ENCODE results near the gene DHX35.

DNA sequence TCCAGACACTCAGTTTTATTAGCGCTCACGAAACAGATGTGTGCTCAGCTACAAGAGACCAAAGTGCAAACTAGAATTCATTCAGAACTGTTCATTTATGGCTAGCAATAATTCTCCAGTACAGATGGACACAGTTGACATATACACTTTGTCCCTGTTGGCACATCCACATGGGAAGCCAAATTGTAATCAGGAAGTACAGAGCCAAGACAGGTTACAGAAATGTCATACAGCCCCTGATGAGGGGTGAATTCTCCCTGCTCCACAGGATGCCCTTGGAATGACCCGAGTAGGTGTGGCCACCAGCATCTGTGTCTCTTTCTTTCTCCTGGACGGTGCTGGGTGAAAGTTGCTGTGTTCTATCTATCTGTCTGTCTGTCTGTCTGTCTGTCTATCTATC, 7.6 kb downstream of the DHX35 start:
- TF ChIP-seq, protein P1, sequence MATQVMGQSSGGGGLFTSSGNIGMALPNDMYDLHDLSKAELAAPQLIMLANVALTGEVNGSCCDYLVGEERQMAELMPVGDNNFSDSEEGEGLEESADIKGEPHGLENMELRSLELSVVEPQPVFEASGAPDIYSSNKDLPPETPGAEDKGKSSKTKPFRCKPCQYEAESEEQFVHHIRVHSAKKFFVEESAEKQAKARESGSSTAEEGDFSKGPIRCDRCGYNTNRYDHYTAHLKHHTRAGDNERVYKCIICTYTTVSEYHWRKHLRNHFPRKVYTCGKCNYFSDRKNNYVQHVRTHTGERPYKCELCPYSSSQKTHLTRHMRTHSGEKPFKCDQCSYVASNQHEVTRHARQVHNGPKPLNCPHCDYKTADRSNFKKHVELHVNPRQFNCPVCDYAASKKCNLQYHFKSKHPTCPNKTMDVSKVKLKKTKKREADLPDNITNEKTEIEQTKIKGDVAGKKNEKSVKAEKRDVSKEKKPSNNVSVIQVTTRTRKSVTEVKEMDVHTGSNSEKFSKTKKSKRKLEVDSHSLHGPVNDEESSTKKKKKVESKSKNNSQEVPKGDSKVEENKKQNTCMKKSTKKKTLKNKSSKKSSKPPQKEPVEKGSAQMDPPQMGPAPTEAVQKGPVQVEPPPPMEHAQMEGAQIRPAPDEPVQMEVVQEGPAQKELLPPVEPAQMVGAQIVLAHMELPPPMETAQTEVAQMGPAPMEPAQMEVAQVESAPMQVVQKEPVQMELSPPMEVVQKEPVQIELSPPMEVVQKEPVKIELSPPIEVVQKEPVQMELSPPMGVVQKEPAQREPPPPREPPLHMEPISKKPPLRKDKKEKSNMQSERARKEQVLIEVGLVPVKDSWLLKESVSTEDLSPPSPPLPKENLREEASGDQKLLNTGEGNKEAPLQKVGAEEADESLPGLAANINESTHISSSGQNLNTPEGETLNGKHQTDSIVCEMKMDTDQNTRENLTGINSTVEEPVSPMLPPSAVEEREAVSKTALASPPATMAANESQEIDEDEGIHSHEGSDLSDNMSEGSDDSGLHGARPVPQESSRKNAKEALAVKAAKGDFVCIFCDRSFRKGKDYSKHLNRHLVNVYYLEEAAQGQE (IDR thresholded peaks at IDR 0.05; ENCODE audit: borderline replicate concordance) = no peak
- TF ChIP-seq RAD21 (conservative IDR thresholded peaks at IDR 0.05) = no peak
- TF ChIP-seq, protein P2, sequence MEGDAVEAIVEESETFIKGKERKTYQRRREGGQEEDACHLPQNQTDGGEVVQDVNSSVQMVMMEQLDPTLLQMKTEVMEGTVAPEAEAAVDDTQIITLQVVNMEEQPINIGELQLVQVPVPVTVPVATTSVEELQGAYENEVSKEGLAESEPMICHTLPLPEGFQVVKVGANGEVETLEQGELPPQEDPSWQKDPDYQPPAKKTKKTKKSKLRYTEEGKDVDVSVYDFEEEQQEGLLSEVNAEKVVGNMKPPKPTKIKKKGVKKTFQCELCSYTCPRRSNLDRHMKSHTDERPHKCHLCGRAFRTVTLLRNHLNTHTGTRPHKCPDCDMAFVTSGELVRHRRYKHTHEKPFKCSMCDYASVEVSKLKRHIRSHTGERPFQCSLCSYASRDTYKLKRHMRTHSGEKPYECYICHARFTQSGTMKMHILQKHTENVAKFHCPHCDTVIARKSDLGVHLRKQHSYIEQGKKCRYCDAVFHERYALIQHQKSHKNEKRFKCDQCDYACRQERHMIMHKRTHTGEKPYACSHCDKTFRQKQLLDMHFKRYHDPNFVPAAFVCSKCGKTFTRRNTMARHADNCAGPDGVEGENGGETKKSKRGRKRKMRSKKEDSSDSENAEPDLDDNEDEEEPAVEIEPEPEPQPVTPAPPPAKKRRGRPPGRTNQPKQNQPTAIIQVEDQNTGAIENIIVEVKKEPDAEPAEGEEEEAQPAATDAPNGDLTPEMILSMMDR (IDR thresholded peaks at IDR 0.05; ENCODE audit: poor library complexity, severe bottlenecking) = no peak
- TF ChIP-seq EZH2 (IDR thresholded peaks at IDR 0.05; ENCODE audit: borderline replicate concordance, insufficient read depth, low read length, poor library complexity, severe bottlenecking) = no peak
- TF ChIP-seq EP300 (conservative IDR thresholded peaks at IDR 0.05; ENCODE audit: poor library complexity, severe bottlenecking) = no peak
- TF ChIP-seq POLR2AphosphoS5 (IDR thresholded peaks at IDR 0.05) = no peak
- TF ChIP-seq TAF1 (IDR thresholded peaks at IDR 0.05; ENCODE audit: low read depth) = no peak
- no peak for TF ChIP-seq MXI1 (conservative IDR thresholded peaks at IDR 0.05; ENCODE audit: poor library complexity, severe bottlenecking)
- no peak for TF ChIP-seq SMC3 (conservative IDR thresholded peaks at IDR 0.05; ENCODE audit: poor library complexity)

All from neural cell (in vitro differentiated cells).